Stimulated activated naive CD4-positive, alpha-beta T cell treated with Interleukin-2 at 50 U/mL for 16 hours (primary cell): ENCODE results near the gene TCAP.

Experiments
- DNase-seq: peaks from one replicate; lab custom pipeline; 2025; lab: John Stamatoyannopoulos, UW

Gene TCAP

GRCh38 chr17:39629494-39629880, 35.7 kb upstream of the TCAP start:
- DNase-seq: no peak

GRCh38 chr17:39629898-39630297, 35.3 kb upstream of the TCAP start:
- DNase-seq: no peak

- DNase-seq: no peak
These were observed 33.7 kb upstream of the TCAP start for GRCh38 chr17:39631403-39631802.

- no peak for DNase-seq
These were observed 32.8 kb upstream of the TCAP start for GRCh38 chr17:39632153-39632941.

- no peak for DNase-seq
These were observed 31.5 kb upstream of the TCAP start for GRCh38 chr17:39633570-39634183.

- DNase-seq: no peak
These were observed 30.7 kb upstream of the TCAP start for GRCh38 chr17:39634384-39634871.

GRCh38 chr17:39635614-39636176, 29.5 kb upstream of the TCAP start:
- DNase-seq: no peak

- no peak for DNase-seq
These were observed 28.6 kb upstream of the TCAP start for GRCh38 chr17:39636587-39636926.

- DNase-seq: peak; percentile 90
These were observed 28.0 kb upstream of the TCAP start, which contains the start of gene STARD3 for GRCh38 chr17:39636927-39637736. Gene STARD3 (plus strand): TSS chr17:39637144. CDS start chr17:39653532, 16,388 bp downstream.

- no peak for DNase-seq
These were observed 26.8 kb upstream of the TCAP start for GRCh38 chr17:39638317-39638716.

GRCh38 chr17:39639043-39639442, 26.1 kb upstream of the TCAP start:
- no peak for DNase-seq

- DNase-seq: no peak
These were observed 25.3 kb upstream of the TCAP start for GRCh38 chr17:39639566-39640458.

- DNase-seq: no peak
These were observed 24.5 kb upstream of the TCAP start for GRCh38 chr17:39640591-39641031.

GRCh38 chr17:39641097-39641496, 24.1 kb upstream of the TCAP start:
- DNase-seq: no peak

- DNase-seq: no peak
These were observed 23.3 kb upstream of the TCAP start for GRCh38 chr17:39641883-39642282.

- no peak for DNase-seq
These were observed 22.7 kb upstream of the TCAP start for GRCh38 chr17:39642291-39643074.

- DNase-seq: no peak
These were observed 21.9 kb upstream of the TCAP start for GRCh38 chr17:39643271-39643670.

- DNase-seq: no peak
These were observed 17.9 kb upstream of the TCAP start for GRCh38 chr17:39647256-39647655.

GRCh38 chr17:39648616-39649366, 16.4 kb upstream of the TCAP start:
- DNase-seq: no peak

GRCh38 chr17:39650121-39650579, 15.0 kb upstream of the TCAP start:
- DNase-seq: no peak
